Lower leg skin (tissue), 4 donors: Measurements from ENCODE around the gene MEOX2. TPM values are rescaled to one million over a fixed set of nuclear protein-coding genes. Genes with fewer than 3 reads are reported as not detected.

Experiments
- DNase-seq, 2 donors: peaks; one replicate each; pipeline ENCODE4 v3.0.0-alpha.2; 2019; ENCODE audit warnings: low spot score in 2 of 2
- H3K4me3 ChIP-seq: fragments of 200-600 bp; sonication (generic); 2 replicates; pipeline ENCODE4 v1.5.1; 2017; ENCODE audit warnings: mild to moderate bottlenecking, low read depth; ENCODE audit not compliant: poor library complexity, severe bottlenecking
- CTCF ChIP-seq, 3 donors: fragments of 450-650 bp; IDR thresholded peaks; one replicate each; pipeline ENCODE4 v1.5.1; 2016; ENCODE audit warnings: antibody characterized with exemption in 3 of 3, mild to moderate bottlenecking in 3 of 3, moderate library complexity in 2 of 3
- POLR2A ChIP-seq, 2 donors: fragments of 450-650 bp; IDR thresholded peaks; one replicate each; pipeline ENCODE4 v1.6.1; 2016 to 2017; ENCODE audit warnings: antibody characterized with exemption in 2 of 2, mild to moderate bottlenecking in 1 of 2, moderate library complexity in 1 of 2
- WGBS, 2 donors: methylation state at CpG; one replicate each; pipeline ENCODE4 v1.1.5; 2018; 5-methylcytosine and 5-hydroxymethylcytosine counted together
- intact Hi-C: fragments of 100-400 bp; cut with DNase I; formaldehyde crosslinking; loops from one replicate; pipeline ENCODE4 v1.15.0; 2023; ENCODE audit warnings: low total_unique reads
- total RNA-seq, 4 donors: library from RNA; depleted of rRNA; stranded (reverse); fragments of >200 nt; gene quantifications; one replicate each; pipeline ENCODE4 v1.1.0, GENCODE V29; 2016

MEOX2 gene
- total RNA-seq, 4 donors from 2014 or later = 3.2 to 5.0 (median 4.1) TPM

DNA sequence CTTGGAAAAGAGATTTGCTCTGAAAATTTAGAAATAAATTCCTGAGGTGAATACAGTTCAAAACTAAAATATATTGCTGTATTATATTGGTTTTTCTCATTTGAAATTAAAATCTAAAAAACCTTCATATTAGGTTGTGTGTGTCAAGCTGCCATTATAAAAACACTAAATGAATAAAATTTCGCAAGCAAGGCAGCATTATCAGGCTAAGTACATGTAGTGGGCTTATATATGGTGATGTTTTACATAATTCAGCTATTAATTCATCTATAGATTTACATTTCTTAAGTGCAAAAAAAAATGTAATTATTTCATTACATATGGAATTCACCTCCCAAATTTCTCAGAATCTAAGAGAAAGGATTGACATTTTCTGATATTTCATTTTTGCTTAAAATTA is 5.3 kb downstream of the MEOX2 start:
- WGBS, 2 donors = 70 to 75% methylated on average over 1 of the region's 1 CpG
- no peak overlapping the region for H3K4me3 ChIP-seq
- no peak for DNase-seq
- intact Hi-C loops = loop anchor here (5.0 kb wide), 1 partner anchor 509 kb away; no protein-coding TSS in a partner anchor
- TF ChIP-seq POLR2A (IDR thresholded peaks at IDR 0.05) = no peak
- TF ChIP-seq CTCF (IDR thresholded peaks at IDR 0.05) = no peak

DNA sequence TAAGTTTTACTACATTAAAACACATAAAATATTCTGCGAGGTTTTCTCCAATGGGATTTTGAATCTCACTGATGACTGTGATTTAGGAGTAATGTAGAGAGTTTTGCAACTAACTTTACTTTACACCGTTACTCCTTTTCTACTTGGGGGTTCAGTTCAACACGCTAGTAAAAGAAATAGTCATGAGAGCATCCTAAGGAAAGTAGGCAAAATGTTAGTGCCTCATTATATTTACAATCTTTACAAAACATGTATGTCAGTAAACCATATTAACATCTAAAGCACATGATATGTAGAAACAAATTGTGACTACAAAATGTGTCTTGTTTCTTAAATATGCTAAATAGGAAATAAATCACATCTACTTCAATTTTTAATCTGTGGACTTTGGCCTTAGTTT is 6.0 kb downstream of the MEOX2 start:
- no peak for DNase-seq
- TF ChIP-seq CTCF (IDR thresholded peaks at IDR 0.05) (no peak), POLR2A (IDR thresholded peaks at IDR 0.05) (no peak)
- no peak overlapping the region for H3K4me3 ChIP-seq
- intact Hi-C loops = loop anchor here (5.0 kb wide), 1 partner anchor 508 kb away; no protein-coding TSS in a partner anchor
- WGBS, 2 donors = 77 to 79% methylated on average over 3 of the region's 3 CpGs

GRCh38 chr7:15679306-15679705 is 7.2 kb downstream of the MEOX2 start:
- no peak for DNase-seq
- intact Hi-C loops = no loop called here
- TF ChIP-seq POLR2A (IDR thresholded peaks at IDR 0.05) (no peak), CTCF (IDR thresholded peaks at IDR 0.05) (no peak)
- WGBS, 2 donors = 70 to 86% methylated on average over 1 of the region's 1 CpG
- no peak overlapping the region for H3K4me3 ChIP-seq

- intact Hi-C loops = no loop called here
- TF ChIP-seq CTCF (IDR thresholded peaks at IDR 0.05) = no peak
- no peak for TF ChIP-seq POLR2A (IDR thresholded peaks at IDR 0.05)
- DNase-seq = no peak
- 58 to 61% methylated on average over 3 of the region's 3 CpGs for WGBS, 2 donors
- H3K4me3 ChIP-seq = no peak overlapping the region
These were observed 7.8 kb downstream of the MEOX2 start for GRCh38 chr7:15678653-15679052.

- no peak for TF ChIP-seq POLR2A (IDR thresholded peaks at IDR 0.05)
- TF ChIP-seq CTCF (IDR thresholded peaks at IDR 0.05) = no peak
- WGBS, 2 donors = 58 to 68% methylated on average over 2 of the region's 2 CpGs
- H3K4me3 ChIP-seq = no peak overlapping the region
- DNase-seq = no peak
- intact Hi-C loops = no loop called here
These were observed 11.1 kb downstream of the MEOX2 start for GRCh38 chr7:15675379-15675778.

- intact Hi-C loops = no loop called here
- TF ChIP-seq CTCF (IDR thresholded peaks at IDR 0.05) (no peak), POLR2A (IDR thresholded peaks at IDR 0.05) (no peak)
These were observed 11.9 kb downstream of the MEOX2 start for GRCh38 chr7:15674586-15674985.

More at GRCh38 chr7:15674586-15674985, 11.9 kb downstream of the MEOX2 start:
- H3K4me3 ChIP-seq = no peak overlapping the region
- no peak for DNase-seq
